SK-N-SH (cell line): ENCODE data around the gene CLIC5. TPM values are rescaled to one million over a fixed set of nuclear protein-coding genes. Genes with fewer than 3 reads are reported as not detected.

Experiments
- CTCF ChIA-PET: fragments of 300-600, 350-600 bp; formaldehyde crosslinking; extraction: SDS; loops from one replicate; lab custom pipeline; 2021; lab: Yijun Ruan, JAX
- POLR2A ChIA-PET: fragments of 350-600 bp; sonication (Branson Sonifier 250); formaldehyde crosslinking; extraction: SDS; loops from one replicate; lab custom pipeline; 2020; ENCODE audit warnings: antibody characterized with exemption, inconsistent platforms; lab: Yijun Ruan, JAX
- DNase-seq: peaks from one replicate; pipeline ENCODE4 v3.0.0; 2012
- H2AFZ ChIP-seq: fragments of 200-600 bp; sonication (generic); 2 replicates; pipeline ENCODE4 v1.8.1; 2016; ENCODE audit warnings: antibody characterized with exemption, mild to moderate bottlenecking, low read depth
- H3F3A ChIP-seq: fragments of 200-600 bp; sonication (generic); replicated peaks from 2 replicates; pipeline ENCODE3; 2016; ENCODE audit warnings: antibody characterized with exemption, mild to moderate bottlenecking; ENCODE audit not compliant: insufficient read depth
- H3K27ac ChIP-seq, 2 experiments: fragments of 200-500 bp in 1 of 2; fragments of 200-600 bp in 1 of 2; sonication (Bioruptor generic) in 1 of 2; sonication (generic), shearing (Covaris generic) in 1 of 2; 2 replicates each; pipeline versions ENCODE4 v1.5.1 to v1.6.1; 2014 to 2016; ENCODE audit warnings: low read depth in 2 of 2, inconsistent platforms in 1 of 2, low read length in 1 of 2, mild to moderate bottlenecking in 1 of 2, mixed read lengths in 1 of 2
- H3K27me3 ChIP-seq: fragments of 200-600 bp; sonication (generic), shearing (Covaris generic); 2 replicates; pipeline ENCODE4 v1.6.1; 2016; ENCODE audit warnings: mixed run types; ENCODE audit not compliant: insufficient read depth
- H3K36me3 ChIP-seq, 2 experiments: fragments of 200-500 bp in 1 of 2; fragments of 200-600 bp in 1 of 2; sonication (Bioruptor generic) in 1 of 2; sonication (generic) in 1 of 2; replicated peaks in 1 of 2; 2 replicates each; pipeline versions ENCODE3 to v1.5.1; 2014 to 2016; ENCODE audit warnings: low read length in 1 of 2, mild to moderate bottlenecking in 1 of 2; ENCODE audit not compliant: insufficient read depth in 2 of 2, control insufficient read depth in 1 of 2
- H3K4me1 ChIP-seq, 2 experiments: fragments of 200-500 bp in 1 of 2; fragments of 200-600 bp in 1 of 2; sonication (Bioruptor generic) in 1 of 2; sonication (generic), shearing (Covaris generic) in 1 of 2; 2 replicates each; pipeline versions ENCODE4 v1.5.1 to v1.6.1; 2014 to 2016; ENCODE audit warnings: low read depth in 1 of 2, low read length in 1 of 2, mixed run types in 1 of 2; ENCODE audit not compliant: insufficient read depth in 2 of 2, control insufficient read depth in 1 of 2
- H3K4me2 ChIP-seq: fragments of 200-600 bp; sonication (generic), shearing (Covaris generic); 2 replicates; pipeline ENCODE4 v1.6.1; 2017; ENCODE audit warnings: mixed run types
- H3K4me3 ChIP-seq, 2 experiments: fragments of 200-500 bp in 1 of 2; fragments of 200-600 bp in 1 of 2; sonication (Bioruptor generic) in 1 of 2; sonication (generic), shearing (Covaris generic) in 1 of 2; 2 replicates each; pipeline versions ENCODE4 v1.5.1 to v1.8.1; 2014 to 2016; ENCODE audit warnings: low read depth in 2 of 2, inconsistent platforms in 1 of 2, low read length in 1 of 2, mild to moderate bottlenecking in 1 of 2, mixed read lengths in 1 of 2, moderate library complexity in 1 of 2
- H3K79me2 ChIP-seq: fragments of 200-600 bp; sonication (generic); 2 replicates; pipeline ENCODE4 v1.8.1; 2017; ENCODE audit warnings: mild to moderate bottlenecking; ENCODE audit not compliant: insufficient read depth
- H3K9ac ChIP-seq: fragments of 200-600 bp; sonication (generic); 2 replicates; pipeline ENCODE4 v1.6.1; 2017; ENCODE audit warnings: mixed run types
- H3K9me2 ChIP-seq: fragments of 200-600 bp; sonication (generic); 2 replicates; pipeline ENCODE4 v1.6.1; 2017; ENCODE audit warnings: mixed run types
- H3K9me3 ChIP-seq: fragments of 200-600 bp; sonication (generic); 2 replicates; pipeline ENCODE4 v1.6.1; 2017; ENCODE audit warnings: mixed run types, mild to moderate bottlenecking, moderate library complexity
- H4K20me1 ChIP-seq: fragments of 200-600 bp; sonication (generic); 2 replicates; pipeline ENCODE4 v1.6.1; 2017; ENCODE audit warnings: mild to moderate bottlenecking, mixed run types; ENCODE audit not compliant: insufficient read depth
- CHD2 ChIP-seq: fragments of 150-350 bp; IDR thresholded peaks from 2 replicates; pipeline ENCODE4 v1.6.1; 2018; ENCODE audit warnings: low read length; ENCODE audit not compliant: partially characterized antibody
- ELF1 ChIP-seq: IDR thresholded peaks from 2 replicates; pipeline ENCODE4 v1.4.0; 2012
- EP300 ChIP-seq, 2 experiments: IDR thresholded peaks; 2 replicates each; pipeline versions ENCODE4 v1.4.0 to v1.6.1; 2012; ENCODE audit warnings: borderline replicate concordance in 1 of 2, low read depth in 1 of 2, low read length in 1 of 2
- FOSL2 ChIP-seq: IDR thresholded peaks from 2 replicates; pipeline ENCODE4 v1.4.0; 2012; ENCODE audit warnings: low read depth, mild to moderate bottlenecking, moderate library complexity, borderline replicate concordance
- FOXJ3 ChIP-seq: sonication (generic); formaldehyde crosslinking; IDR thresholded peaks from 2 replicates; pipeline ENCODE4 v1.5.1; 2020; ENCODE audit warnings: mild to moderate bottlenecking, missing genetic modification reagents
- FOXM1 ChIP-seq: IDR thresholded peaks from 2 replicates; pipeline ENCODE4 v1.4.0; 2012; ENCODE audit warnings: low read depth, mild to moderate bottlenecking
- GABPA ChIP-seq: IDR thresholded peaks from 2 replicates; pipeline ENCODE4 v1.4.0; 2012; ENCODE audit warnings: low read depth, mild to moderate bottlenecking
- GATA2 ChIP-seq: sonication (generic); formaldehyde crosslinking; IDR thresholded peaks from 2 replicates; pipeline ENCODE4 v1.5.0; 2020; ENCODE audit warnings: mild to moderate bottlenecking, missing genetic modification reagents
- JUND ChIP-seq: IDR thresholded peaks from 2 replicates; pipeline ENCODE4 v1.4.0; 2012
- MAX ChIP-seq: IDR thresholded peaks from 2 replicates; pipeline ENCODE4 v1.4.0; 2012; ENCODE audit warnings: low read depth
- MEF2A ChIP-seq: IDR thresholded peaks from 2 replicates; pipeline ENCODE4 v1.4.0; 2012; ENCODE audit warnings: low read depth, borderline replicate concordance
- NFIC ChIP-seq: IDR thresholded peaks from 2 replicates; pipeline ENCODE4 v1.4.0; 2012; ENCODE audit warnings: borderline replicate concordance
- NRF1 ChIP-seq: IDR thresholded peaks from 2 replicates; pipeline ENCODE4 v1.6.1; 2012; ENCODE audit warnings: low read depth, mild to moderate bottlenecking, low read length
- POLR2AphosphoS5 ChIP-seq: IDR thresholded peaks from 2 replicates; pipeline ENCODE4 v1.6.1; 2012; ENCODE audit warnings: low read depth, low read length
- RAD21 ChIP-seq: IDR thresholded peaks from 2 replicates; pipeline ENCODE4 v1.6.1; 2012; ENCODE audit warnings: mild to moderate bottlenecking, low read length
- RXRA ChIP-seq: IDR thresholded peaks from 2 replicates; pipeline ENCODE4 v1.4.0; 2012; ENCODE audit warnings: low read depth, mild to moderate bottlenecking, borderline replicate concordance
- SIN3A ChIP-seq: IDR thresholded peaks from 2 replicates; pipeline ENCODE4 v1.6.1; 2012; ENCODE audit warnings: low read depth, mild to moderate bottlenecking, low read length, moderate library complexity, borderline replicate concordance
- SMC3 ChIP-seq: IDR thresholded peaks from 2 replicates; pipeline ENCODE4 v1.6.1; 2012; ENCODE audit warnings: low read depth, low read length, improper control_type of control experiment
- TAF1 ChIP-seq: IDR thresholded peaks from 2 replicates; pipeline ENCODE4 v1.6.1; 2012; ENCODE audit warnings: low read depth, mild to moderate bottlenecking, low read length, moderate library complexity, borderline replicate concordance
- TCF12 ChIP-seq: IDR thresholded peaks from 2 replicates; pipeline ENCODE4 v1.4.0; 2012
- TEAD4 ChIP-seq: IDR thresholded peaks from 2 replicates; pipeline ENCODE4 v1.4.0; 2012; ENCODE audit warnings: mild to moderate bottlenecking, borderline replicate concordance; ENCODE audit not compliant: insufficient read depth
- USF1 ChIP-seq: IDR thresholded peaks from 2 replicates; pipeline ENCODE4 v1.4.0; 2012; ENCODE audit warnings: low read depth, borderline replicate concordance
- WGBS: methylation state at CpG from one replicate; pipeline ENCODE4 v1.1.6; 2017; ENCODE audit warnings: low lambda C conversion rate; 5-methylcytosine and 5-hydroxymethylcytosine counted together
- polyA plus RNA-seq, 3 experiments: library from polyadenylated mRNA; depleted of rRNA; stranded (reverse); fragments of >200 nt; gene quantifications; 2 replicates each; pipeline ENCODE4 v1.2.3, GENCODE V29; 2012

Gene CLIC5
- polyA plus RNA-seq, 1 of the 3 experiments (the other 2 are of a cell fraction), result 0.03 TPM

DNA sequence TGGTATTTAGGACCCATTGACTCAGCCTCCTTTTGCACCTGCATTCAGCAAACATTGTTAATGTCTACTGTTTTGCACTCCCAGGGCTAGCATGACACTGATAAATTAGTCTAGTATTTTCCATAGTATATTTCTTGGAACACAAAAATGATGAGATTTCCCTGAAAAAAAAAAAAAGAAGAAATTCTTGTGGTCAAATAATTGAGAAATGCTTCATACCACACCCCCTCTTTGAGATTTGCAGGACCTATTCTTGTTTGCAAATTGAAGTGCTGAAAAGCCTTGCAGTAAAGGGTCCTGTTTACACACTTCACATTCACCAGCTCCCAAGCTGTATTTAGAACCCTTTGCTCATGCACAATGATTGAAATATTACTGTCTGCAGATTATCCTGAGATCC lies 36.3 kb upstream of the CLIC5 start (continued):
- no peak for TF ChIP-seq ELF1
- TF ChIP-seq MEF2A, result no peak
- no peak for TF ChIP-seq TAF1
- TF ChIP-seq TEAD4, result no peak

- POLR2A ChIA-PET, result no interaction called here
Observed at GRCh38 chr6:46050845-46051405, 35.3 kb upstream of the CLIC5 start.

DNA sequence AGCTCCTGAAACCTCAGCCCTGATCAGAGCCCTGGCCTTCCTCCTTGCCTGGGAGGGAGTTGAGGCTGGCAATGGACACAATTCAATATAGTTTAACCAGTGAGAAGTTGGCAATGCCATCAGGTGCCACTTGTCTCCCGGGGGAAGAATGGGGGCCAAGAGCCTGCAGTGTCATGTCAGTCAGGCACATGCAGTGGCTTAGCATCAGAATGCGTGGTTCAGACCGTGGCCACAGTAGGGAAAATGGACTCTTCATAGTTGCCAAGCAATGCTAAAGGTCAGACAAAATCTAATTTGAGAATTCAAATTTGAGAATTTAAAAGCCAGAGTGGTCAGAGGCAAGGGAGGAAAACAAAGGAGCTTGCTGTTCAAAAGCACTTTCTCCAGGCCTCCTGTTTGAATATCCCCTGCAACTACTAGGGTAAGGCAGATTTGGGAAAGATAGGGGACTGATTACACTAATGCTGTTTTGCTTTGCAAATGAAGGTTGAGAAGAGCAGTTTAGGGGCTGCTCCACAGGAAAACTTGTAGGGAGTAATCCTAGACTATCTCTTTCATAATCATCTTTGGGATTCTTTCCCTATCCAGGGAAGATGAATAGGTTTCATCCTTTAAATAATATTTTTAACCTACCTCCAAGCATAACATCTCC lies 33.1 kb upstream of the CLIC5 start:
- CTCF ChIA-PET, result no interaction called here

More at GRCh38 chr6:46050845-46051405, 35.3 kb upstream of the CLIC5 start:
- no peak for DNase-seq
- H3K4me3 ChIP-seq, result no peak overlapping the region
- TF ChIP-seq CHD2 (no peak), GABPA (no peak), MAX (no peak), EP300 (IDR thresholded peaks at IDR 0.05; ENCODE audit: borderline replicate concordance in 1 of 2, low read depth in 1 of 2, low read length in 1 of 2) (no peak), RAD21 (no peak), USF1 (no peak), MEF2A (no peak), TEAD4 (no peak), NFIC (no peak), RXRA (no peak), ELF1 (no peak), JUND (no peak), TCF12 (no peak), NRF1 (no peak), POLR2AphosphoS5 (no peak), FOSL2 (no peak), SIN3A (no peak), GATA2 (CRISPR knock-in tag) (no peak), FOXM1 (no peak), FOXJ3 (no peak)
- H3K79me2 ChIP-seq, result no peaks in the 10 kb centered on the region
- no peaks in the 10 kb centered on the region for H3K4me1 ChIP-seq
- no peak overlapping the region for H2AFZ ChIP-seq
- H4K20me1 ChIP-seq, result no peaks in the 10 kb centered on the region
- H3K9ac ChIP-seq, result no peak overlapping the region
- H3K9me2 ChIP-seq, result no peaks in the 10 kb centered on the region
- no peak overlapping the region for H3K4me2 ChIP-seq
- no peaks in the 10 kb centered on the region for H3K36me3 ChIP-seq
- CTCF ChIA-PET, result no interaction called here
- no peak overlapping the region for H3K27ac ChIP-seq
- no peaks in the 10 kb centered on the region for H3K9me3 ChIP-seq
- no peaks in the 10 kb centered on the region for H3F3A ChIP-seq
- H3K27me3 ChIP-seq, result peaks cover 10% of the 10 kb centered on the region; the same call in 1 of the 2 replicates

More for the DNA sequence above, 33.1 kb upstream of the CLIC5 start:
- Histone ChIP-seq H4K20me1 (no peaks in the 10 kb centered on the region), H3K27me3 (no peaks in the 10 kb centered on the region), H3K9me2 (no peaks in the 10 kb centered on the region), H3K27ac (no peak overlapping the region), H3K79me2 (no peaks in the 10 kb centered on the region), H2AFZ (no peak overlapping the region), H3F3A (no peaks in the 10 kb centered on the region), H3K4me1 (no peaks in the 10 kb centered on the region), H3K9ac (no peak overlapping the region), H3K4me2 (no peak overlapping the region), H3K4me3 (no peak overlapping the region), H3K36me3 (no peaks in the 10 kb centered on the region), H3K9me3 (no peaks in the 10 kb centered on the region)
- no peak for TF ChIP-seq RXRA
- no peak for TF ChIP-seq GATA2 (CRISPR knock-in tag)
- TF ChIP-seq FOXJ3, result no peak
- no peak for TF ChIP-seq SMC3
- no peak for TF ChIP-seq POLR2AphosphoS5
- TF ChIP-seq JUND, result no peak
- POLR2A ChIA-PET, result no interaction called here
- no peak for DNase-seq
- 2% methylated on average over 3 of the region's 3 CpGs for WGBS
